Thoracic aorta (tissue), 2 donors: ENCODE data around the gene TFPI2. TPM values are rescaled to one million over a fixed set of nuclear protein-coding genes. Genes with fewer than 3 reads are reported as not detected.
A peak's percentile ranks its signal among the peaks of the same experiment; 100 is the strongest.

ENCODE experiments used
- ATAC-seq: fragments of 150-250 bp; one replicate; pipeline ENCODE4 v1.8.0; 2017; ENCODE audit warnings: low read depth; ENCODE audit not compliant: insufficient number of reproducible peaks, low FRiP score
- DNase-seq: peaks from one replicate; pipeline ENCODE4 v3.0.0-alpha.2; 2020; ENCODE audit warnings: low spot score
- H3K27ac ChIP-seq, 2 donors: fragments of 200-600 bp; sonication (generic); 1 replicate in 1 of 2; 2 replicates in 1 of 2; pipeline ENCODE4 v1.5.1; 2016; ENCODE audit warnings: mild to moderate bottlenecking in 2 of 2, moderate library complexity in 2 of 2
- H3K27me3 ChIP-seq: fragments of 200-600 bp; sonication (generic); replicated peaks from 2 replicates; pipeline ENCODE4 v1.6.0; 2016; ENCODE audit warnings: mild to moderate bottlenecking; ENCODE audit not compliant: insufficient read depth
- H3K36me3 ChIP-seq: fragments of 200-600 bp; sonication (generic); one replicate; pipeline ENCODE4 v1.5.1; 2016
- H3K4me1 ChIP-seq, 2 donors: fragments of 200-600 bp; sonication (generic); 1 replicate in 1 of 2; 2 replicates in 1 of 2; pipeline versions ENCODE4 v1.5.1 to v1.6.0; 2016; ENCODE audit warnings: low read depth in 2 of 2, mild to moderate bottlenecking in 1 of 2; ENCODE audit not compliant: control insufficient read depth in 1 of 2
- H3K4me3 ChIP-seq: fragments of 200-600 bp; sonication (generic); 2 replicates; pipeline ENCODE4 v1.5.1; 2016; ENCODE audit warnings: mild to moderate bottlenecking
- H3K9me3 ChIP-seq: fragments of 200-600 bp; sonication (generic); 2 replicates; pipeline ENCODE4 v1.5.1; 2016
- CTCF ChIP-seq: fragments of 200-600 bp; sonication (generic); IDR thresholded peaks from one replicate; pipeline ENCODE4 v1.5.1; 2019; ENCODE audit warnings: antibody characterized with exemption
- total RNA-seq, 2 donors: library from RNA; depleted of rRNA; stranded (reverse); fragments of >200 nt; gene quantifications; one replicate each; pipeline versions ENCODE4 v1.1.0 to v1.2.3, GENCODE V29; 2016

TFPI2 gene
- 10 to 100 TPM; 19.8 to 23.7 TPM for total RNA-seq

DNA sequence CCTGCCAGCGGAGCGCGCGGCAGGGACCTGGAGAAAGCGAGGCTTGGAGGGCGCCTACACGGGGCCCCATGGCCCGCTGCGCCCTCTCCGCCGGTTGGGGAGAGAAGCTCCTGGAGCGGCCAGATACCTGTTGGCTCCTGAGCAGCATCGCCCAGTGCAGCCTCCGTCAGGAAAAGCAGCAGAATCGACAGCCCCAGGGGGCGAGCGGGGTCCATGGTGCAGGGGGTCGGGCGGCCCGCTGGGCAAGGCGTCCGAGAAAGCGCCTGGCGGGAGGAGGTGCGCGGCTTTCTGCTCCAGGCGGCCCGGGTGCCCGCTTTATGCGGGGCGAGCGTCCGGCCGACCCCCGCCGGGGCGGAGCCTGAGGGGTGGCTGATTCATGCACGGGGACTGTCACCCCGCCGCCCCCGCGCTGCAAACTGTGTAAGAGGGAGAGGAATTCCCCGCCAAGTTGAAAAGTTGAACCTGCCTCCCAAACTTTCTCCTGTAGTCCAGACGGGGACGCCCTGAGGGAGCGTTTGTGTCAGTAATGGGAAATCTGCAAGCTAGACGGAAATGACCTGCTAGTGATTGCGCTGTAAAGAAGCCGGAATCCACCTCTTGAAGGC, at the start of gene TFPI2:
TFPI2 (minus strand) TSS at position 290 of the 605 bp plus-strand sequence; CDS start at position 215, 75 bp downstream.
- peak; percentile 55 for ATAC-seq
- DNase-seq = peak; percentile 13
- TF ChIP-seq CTCF = no peak

DNA sequence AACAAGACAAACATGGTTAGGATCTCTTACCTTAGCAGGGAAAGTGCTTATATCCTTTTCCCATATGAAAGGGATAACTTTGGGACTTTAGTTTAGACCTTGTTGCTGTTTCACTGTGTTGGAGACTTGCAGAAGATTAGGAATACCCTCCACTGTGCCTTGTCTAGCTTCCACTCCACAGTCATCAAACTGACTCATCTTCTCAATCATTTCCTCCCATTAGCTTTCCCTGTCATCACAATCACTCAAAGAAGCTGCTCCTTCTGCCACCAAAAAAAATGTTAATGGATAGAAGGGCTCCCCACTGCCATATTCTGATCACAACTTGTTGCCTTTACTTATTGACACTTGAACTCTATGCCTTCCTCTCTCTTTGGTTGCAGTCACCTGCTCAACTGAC, 47.7 kb upstream of the TFPI2 start:
- Histone ChIP-seq H3K27me3 (no peaks in the 10 kb centered on the region), H3K4me3 (no peak overlapping the region), H3K9me3 (no peaks in the 10 kb centered on the region), H3K27ac (no peak overlapping the region), H3K36me3 (no peaks in the 10 kb centered on the region), H3K4me1 (no peaks in the 10 kb centered on the region)
- ATAC-seq = no peak
- no peak for DNase-seq
- TF ChIP-seq CTCF = no peak

More for the DNA sequence above, at the start of gene TFPI2:
- Histone ChIP-seq H3K27me3 (no peaks in the 10 kb centered on the region), H3K4me1 (no peaks in the 10 kb centered on the region), H3K9me3 (no peaks in the 10 kb centered on the region), H3K4me3 (peak within 1 kb of the TSS; percentile 85), H3K36me3 (no peaks in the 10 kb centered on the region), H3K27ac (no peak within 1 kb of the TSS)

DNA sequence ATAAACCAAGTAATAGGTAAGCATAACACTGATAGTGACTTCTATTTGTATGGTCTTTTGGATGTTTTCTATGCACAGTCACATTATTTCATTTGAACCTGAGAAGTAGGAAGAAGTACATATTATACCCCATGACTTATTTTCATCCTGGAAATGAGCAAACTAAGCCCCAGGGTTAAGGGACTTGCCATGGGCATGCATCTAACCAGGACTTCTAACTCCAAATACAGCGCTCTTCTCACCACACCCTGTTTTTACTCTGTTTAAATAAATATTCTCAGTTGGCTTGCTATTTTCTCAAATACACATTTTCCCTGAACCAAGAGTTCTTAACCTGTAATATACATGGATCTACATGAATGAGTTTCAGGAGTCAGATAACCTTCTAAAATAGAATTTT, 47.3 kb upstream of the TFPI2 start:
- H3K27me3 ChIP-seq = no peaks in the 10 kb centered on the region
- no peak for TF ChIP-seq CTCF

DNA sequence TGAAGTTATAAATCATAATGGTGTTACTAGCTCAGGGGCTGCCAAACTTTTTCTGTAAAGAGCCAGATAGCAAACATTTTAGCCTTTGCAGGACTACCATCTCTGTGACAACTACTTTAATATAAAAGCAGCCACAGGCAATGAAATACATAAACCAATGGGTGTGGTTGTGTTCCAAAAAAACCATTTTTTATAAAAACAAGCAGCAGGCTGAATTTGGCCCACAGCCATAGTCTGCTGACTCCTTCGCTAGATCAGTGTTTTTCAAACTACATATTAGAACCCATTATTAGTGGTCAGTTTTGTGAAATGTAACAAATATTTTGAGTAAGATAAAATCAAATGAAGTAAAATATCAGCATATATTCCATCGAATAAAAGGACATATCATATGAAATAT, 44.5 kb upstream of the TFPI2 start:
- no peak for DNase-seq
- Histone ChIP-seq H3K36me3 (no peaks in the 10 kb centered on the region), H3K9me3 (no peaks in the 10 kb centered on the region), H3K27ac (no peak overlapping the region), H3K27me3 (no peaks in the 10 kb centered on the region), H3K4me1 (no peaks in the 10 kb centered on the region), H3K4me3 (no peak overlapping the region)
- TF ChIP-seq CTCF = no peak
- ATAC-seq = no peak

More for the DNA sequence above, 47.3 kb upstream of the TFPI2 start:
- Histone ChIP-seq H3K4me1 (no peaks in the 10 kb centered on the region), H3K27ac (no peak overlapping the region), H3K36me3 (no peaks in the 10 kb centered on the region), H3K4me3 (no peak overlapping the region), H3K9me3 (no peaks in the 10 kb centered on the region)
- DNase-seq = no peak
- no peak for ATAC-seq

DNA sequence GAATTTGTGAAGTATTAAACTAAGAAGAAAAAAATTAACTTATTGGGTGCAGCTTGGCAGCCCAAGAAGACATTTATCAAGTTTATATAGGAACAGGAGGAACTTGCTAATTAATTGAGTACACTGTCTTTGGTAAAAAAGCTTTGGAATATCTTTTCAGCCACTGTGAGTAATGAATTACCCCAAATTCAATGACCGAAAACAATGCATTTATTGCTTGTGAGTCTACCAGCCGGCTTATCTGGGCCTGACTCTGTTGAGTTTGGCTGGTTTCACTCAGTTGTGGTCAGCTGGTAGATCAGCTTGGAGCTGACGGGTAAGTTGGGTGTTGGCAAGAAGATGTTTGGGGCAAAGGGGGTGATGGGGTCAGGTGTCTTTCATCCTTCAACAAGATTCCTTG, 42.6 kb upstream of the TFPI2 start:
- no peaks in the 10 kb centered on the region for H3K9me3 ChIP-seq
- no peaks in the 10 kb centered on the region for H3K27me3 ChIP-seq
- DNase-seq (no peak), ATAC-seq (no peak)
- no peak overlapping the region for H3K4me3 ChIP-seq
- H3K27ac ChIP-seq = no peak overlapping the region
- H3K36me3 ChIP-seq = no peaks in the 10 kb centered on the region
- TF ChIP-seq CTCF = no peak
- no peaks in the 10 kb centered on the region for H3K4me1 ChIP-seq
